Gastrocnemius medialis (tissue), 4 donors: ENCODE data around the gene S100A7A. TPM values are rescaled to one million over a fixed set of nuclear protein-coding genes. Genes with fewer than 3 reads are reported as not detected.

Experiments
- ATAC-seq, 2 donors: fragments of 150-250 bp; one replicate each; pipeline ENCODE4 v1.9.1; 2016
- DNase-seq, 2 donors: peaks; one replicate each; pipeline ENCODE4 v3.0.0-alpha.2; 2019
- H3K27ac ChIP-seq, 4 donors: fragments of 200-600 bp; sonication (generic); 1 replicate in 1 of 4; 2 replicates in 3 of 4; pipeline ENCODE4 v1.5.1; 2016 to 2018; ENCODE audit warnings: mild to moderate bottlenecking in 2 of 4, moderate library complexity in 1 of 4
- H3K27me3 ChIP-seq, 3 donors: fragments of 200-600 bp; sonication (generic) in 2 of 3; 1 replicate in 1 of 3; 2 replicates in 2 of 3; pipeline versions ENCODE4 v1.5.1 to v1.6.0; 2016 to 2019; ENCODE audit warnings: mild to moderate bottlenecking in 1 of 3, moderate library complexity in 1 of 3
- H3K36me3 ChIP-seq, 2 donors: fragments of 200-600 bp; sonication (generic) in 1 of 2; one replicate each; pipeline ENCODE4 v1.5.1; 2017 to 2018
- H3K4me1 ChIP-seq, 2 donors: fragments of 200-600 bp; sonication (generic) in 1 of 2; one replicate each; pipeline ENCODE4 v1.5.1; 2016 to 2017; ENCODE audit warnings: mild to moderate bottlenecking in 2 of 2
- H3K4me3 ChIP-seq, 4 donors: fragments of 200-600 bp; sonication (generic) in 3 of 4; 1 replicate in 1 of 4; 2 replicates in 3 of 4; pipeline ENCODE4 v1.5.1; 2016 to 2019; ENCODE audit warnings: mild to moderate bottlenecking in 2 of 4
- H3K9me3 ChIP-seq, 3 donors: fragments of 200-600 bp; sonication (generic) in 2 of 3; 1 replicate in 1 of 3; 2 replicates in 2 of 3; pipeline ENCODE4 v1.5.1; 2016 to 2019
- CTCF ChIP-seq, 5 experiments: fragments of 450-650 bp in 3 of 5; fragments of 200-600 bp in 2 of 5; sonication (generic) in 2 of 5; IDR thresholded peaks in 4 of 5; conservative IDR thresholded peaks in 1 of 5; 1 replicate in 4 of 5; 2 replicates in 1 of 5; pipeline ENCODE4 v1.5.1; 2016 to 2019; ENCODE audit warnings: antibody characterized with exemption in 5 of 5, mild to moderate bottlenecking in 3 of 5, moderate library complexity in 3 of 5
- POLR2A ChIP-seq, 2 donors: fragments of 450-650 bp; IDR thresholded peaks; one replicate each; pipeline ENCODE4 v1.6.1; 2017; ENCODE audit warnings: antibody characterized with exemption in 2 of 2, mild to moderate bottlenecking in 2 of 2, moderate library complexity in 2 of 2
- in situ Hi-C, 4 donors: fragments of 200-750 bp; cut with MboI; loops; one replicate each; pipeline versions ENCODE4 v1.15.0 to v1.8.0; 2017; ENCODE audit warnings: low sequenced_read_pairs in 4 of 4
- intact Hi-C: fragments of 100-400 bp; cut with DNase I; formaldehyde crosslinking; loops from one replicate; pipeline ENCODE4 v1.15.1; 2023; ENCODE audit warnings: low total_unique reads
- total RNA-seq, 4 donors: library from RNA; depleted of rRNA; stranded (reverse); fragments of >200 nt; gene quantifications; one replicate each; pipeline versions ENCODE4 v1.1.0 to v1.2.3, GENCODE V29; 2016

Gene S100A7A
- not detected for total RNA-seq

GRCh38 chr1:153415850-153416570, at the start of gene S100A7A:
Gene S100A7A, plus strand, starts transcription at chr1:153416520. Its CDS starts 1,563 bp downstream, at chr1:153418083.
- no peak for TF ChIP-seq POLR2A (IDR thresholded peaks at IDR 0.05)
- TF ChIP-seq CTCF (IDR thresholded peaks at IDR 0.05 in 4 of 5, conservative IDR thresholded peaks at IDR 0.05 in 1 of 5): no peak
- no peak within 1 kb of the TSS for H3K27ac ChIP-seq
- no peaks in the 10 kb centered on the region for H3K36me3 ChIP-seq
- no peak for ATAC-seq
- H3K9me3 ChIP-seq: no peaks in the 10 kb centered on the region
- no peaks in the 10 kb centered on the region for H3K4me1 ChIP-seq
- in situ Hi-C loops: no loop called here
- DNase-seq: no peak
- no peak within 1 kb of the TSS for H3K4me3 ChIP-seq
- H3K27me3 ChIP-seq: no peaks in the 10 kb centered on the region
- intact Hi-C loops: no loop called here

GRCh38 chr1:153367090-153367489, 49.2 kb upstream of the S100A7A start:
- H3K4me1 ChIP-seq: peaks cover 0 to 9% of the 10 kb centered on the region in 2 donors
- in situ Hi-C loops: loop anchor here in 2 of 4 donors (25.0 kb wide), 2 partner anchors 370 to 645 kb away; partner anchors contain the start of gene INTS3 (in 1 of the 2)

GRCh38 chr1:153368495-153368894, 47.8 kb upstream of the S100A7A start:
- no peak for ATAC-seq
- in situ Hi-C loops (loop anchor here in 2 of 4 donors (25.0 kb wide), 2 partner anchors 369 to 644 kb away; partner anchors contain the start of gene INTS3 (in 1 of the 2)), intact Hi-C loops (no loop called here)
- H3K27ac ChIP-seq: no peak overlapping the region
- H3K4me1 ChIP-seq: peaks cover 0 to 9% of the 10 kb centered on the region in 2 donors
- H3K27me3 ChIP-seq: no peaks in the 10 kb centered on the region
- DNase-seq: no peak
- no peak for TF ChIP-seq POLR2A (IDR thresholded peaks at IDR 0.05)
- TF ChIP-seq CTCF (IDR thresholded peaks at IDR 0.05 in 4 of 5, conservative IDR thresholded peaks at IDR 0.05 in 1 of 5): no peak
- no peaks in the 10 kb centered on the region for H3K9me3 ChIP-seq
- no peaks in the 10 kb centered on the region for H3K36me3 ChIP-seq
- no peak overlapping the region for H3K4me3 ChIP-seq

More at GRCh38 chr1:153367090-153367489, 49.2 kb upstream of the S100A7A start:
- H3K27ac ChIP-seq: no peak overlapping the region
- TF ChIP-seq CTCF (IDR thresholded peaks at IDR 0.05 in 4 of 5, conservative IDR thresholded peaks at IDR 0.05 in 1 of 5) (no peak), POLR2A (IDR thresholded peaks at IDR 0.05) (no peak)
- H3K27me3 ChIP-seq: no peaks in the 10 kb centered on the region
- H3K36me3 ChIP-seq: no peaks in the 10 kb centered on the region
- H3K4me3 ChIP-seq: no peak overlapping the region
- no peak for ATAC-seq
- no peak for DNase-seq
- no peaks in the 10 kb centered on the region for H3K9me3 ChIP-seq
- intact Hi-C loops: no loop called here

- intact Hi-C loops: no loop called here
- ATAC-seq: no peak
- H3K4me1 ChIP-seq: no peaks in the 10 kb centered on the region
Observed at GRCh38 chr1:153370146-153370545, 46.2 kb upstream of the S100A7A start.

More at GRCh38 chr1:153370146-153370545, 46.2 kb upstream of the S100A7A start:
- Histone ChIP-seq H3K9me3 (no peaks in the 10 kb centered on the region), H3K36me3 (no peaks in the 10 kb centered on the region), H3K27ac (no peak overlapping the region), H3K4me3 (no peak overlapping the region), H3K27me3 (no peaks in the 10 kb centered on the region)
- TF ChIP-seq CTCF (IDR thresholded peaks at IDR 0.05 in 4 of 5, conservative IDR thresholded peaks at IDR 0.05 in 1 of 5) (no peak), POLR2A (IDR thresholded peaks at IDR 0.05) (no peak)
- in situ Hi-C loops: loop anchor here in 2 of 4 donors (25.0 kb wide), 2 partner anchors 367 to 642 kb away; partner anchors contain the start of gene INTS3 (in 1 of the 2)
- DNase-seq: no peak
